ENCODE data around the gene MVK.

- TF ChIP-seq CTCF (IDR thresholded peaks at IDR 0.05), result no peak
- no peak for TF ChIP-seq POLR2AphosphoS5 (IDR thresholded peaks at IDR 0.05)
- TF ChIP-seq POLR2A (IDR thresholded peaks at IDR 0.05), result no peak
Measured at GRCh38 chr12:109580272-109580671, 6.7 kb downstream of the MVK start.

Measured in breast epithelium (tissue), 3 donors.